GM18498 (cell line): ENCODE data around the gene TMEM121.
A peak's percentile ranks its signal among the peaks of the same experiment; 100 is the strongest.
"Not testable (repeated sequence)": the region's sequence is repeated elsewhere in the genome, so short reads cannot be mapped to it uniquely, and the experiment has no call there.

Source experiments
- ATAC-seq: cut with Tn5 transposase; IDR thresholded peaks from one replicate; pipeline ENCODE4 v1.9.1; 2021; ENCODE audit warnings: mild to moderate bottlenecking, moderate library complexity; ENCODE audit not compliant: unreplicated experiment

TMEM121 gene

GRCh38 chr14:105541218-105541875 lies 15.0 kb downstream of the TMEM121 start:
- no peak for ATAC-seq

GRCh38 chr14:105545676-105546075 lies 19.3 kb downstream of the TMEM121 start:
- ATAC-seq: not testable (repeated sequence)

- not testable (repeated sequence) for ATAC-seq
Observed at GRCh38 chr14:105546410-105546809, 20.0 kb downstream of the TMEM121 start.

GRCh38 chr14:105547072-105547471 lies 20.7 kb downstream of the TMEM121 start:
- not testable (repeated sequence) for ATAC-seq

GRCh38 chr14:105547741-105548169 lies 21.4 kb downstream of the TMEM121 start:
- no peak for ATAC-seq

- no peak for ATAC-seq
Observed at GRCh38 chr14:105549481-105549880, 23.1 kb downstream of the TMEM121 start.

GRCh38 chr14:105554022-105554421 lies 27.6 kb downstream of the TMEM121 start:
- ATAC-seq: no peak

- no peak for ATAC-seq
Observed at GRCh38 chr14:105554523-105554922, 28.1 kb downstream of the TMEM121 start.

GRCh38 chr14:105557671-105558070 lies 31.3 kb downstream of the TMEM121 start:
- ATAC-seq: not testable (repeated sequence)

GRCh38 chr14:105558449-105559154 lies 32.2 kb downstream of the TMEM121 start:
- ATAC-seq: not testable (repeated sequence)

- peak; percentile 57 for ATAC-seq
Observed at GRCh38 chr14:105559384-105560047, 33.1 kb downstream of the TMEM121 start.

GRCh38 chr14:105560048-105560669 lies 33.8 kb downstream of the TMEM121 start:
- ATAC-seq: peak; percentile 67

- ATAC-seq: not testable (repeated sequence)
Observed at GRCh38 chr14:105561345-105561744, 35.0 kb downstream of the TMEM121 start.

- no peak for ATAC-seq
Observed at GRCh38 chr14:105562713-105563346, 36.4 kb downstream of the TMEM121 start.

GRCh38 chr14:105563347-105563737 lies 37.0 kb downstream of the TMEM121 start:
- ATAC-seq: no peak

GRCh38 chr14:105564536-105564935 lies 38.2 kb downstream of the TMEM121 start:
- not testable (repeated sequence) for ATAC-seq

GRCh38 chr14:105565185-105565919 lies 39.0 kb downstream of the TMEM121 start:
- ATAC-seq: peak; percentile 5

GRCh38 chr14:105566248-105567163 lies 40.1 kb downstream of the TMEM121 start:
- peak; percentile 46 for ATAC-seq
